HepG2 (cell line): ENCODE results near the gene GABRA4. TPM values are rescaled to one million over a fixed set of nuclear protein-coding genes. Genes with fewer than 3 reads are reported as not detected.

ENCODE experiments used
- ATAC-seq: fragments of 200-7000 bp; cut with Tn5 transposase; 3 replicates; pipeline ENCODE4 v1.9.1; 2020; ENCODE audit warnings: mild to moderate bottlenecking, moderate library complexity
- BruUV-seq: library from RNA; stranded (reverse); fragments of 400-500 nt; replicated peaks from 2 replicates; lab custom pipeline; 2021; lab: Mats Ljungman, UMichigan
- CTCF ChIA-PET: fragments of 300-600 bp; formaldehyde crosslinking; extraction: SDS; loops from one replicate; lab custom pipeline; 2021; ENCODE audit warnings: low total read pairs, inconsistent platforms, low intra/inter-chr PET ratio; lab: Yijun Ruan, JAX
- POLR2A ChIA-PET: fragments of 350-600 bp; sonication (Branson Sonifier 250); formaldehyde crosslinking; loops from one replicate; lab custom pipeline; 2020; ENCODE audit warnings: antibody characterized with exemption, inconsistent platforms; lab: Yijun Ruan, JAX
- DNase-seq: peaks from one replicate; pipeline ENCODE4 v3.0.0-alpha.2; 2015; ENCODE audit warnings: low spot score
- FAIRE-seq: peaks from 3 replicates; lab custom pipeline; 2011; peaks lifted over from hg19 to GRCh38; lab: Jason Lieb, UNC
- H2AFZ ChIP-seq: one replicate; pipeline ENCODE4 v1.6.1; 2011; ENCODE audit warnings: low read length, inconsistent platforms
- H3K27ac ChIP-seq: fragments of 300-600 bp; 3 replicates; pipeline ENCODE4 v1.8.0; 2011; ENCODE audit warnings: mixed run types, mild to moderate bottlenecking, mixed read lengths, low read length, inconsistent platforms; ENCODE audit not compliant: insufficient read depth; ENCODE audit errors: extremely low read length
- H3K27me3 ChIP-seq, 2 experiments: fragments of 200-600 bp in 1 of 2; 2 replicates in 1 of 2; 3 replicates in 1 of 2; pipeline versions ENCODE4 v1.6.0 to v1.8.0; 2011; ENCODE audit warnings: low read length in 2 of 2, mild to moderate bottlenecking in 2 of 2, moderate library complexity in 2 of 2, inconsistent platforms in 1 of 2; ENCODE audit not compliant: insufficient read depth in 2 of 2, control insufficient read depth in 1 of 2
- H3K36me3 ChIP-seq, 2 experiments: fragments of 200-600 bp in 1 of 2; replicated peaks in 1 of 2; 2 replicates in 1 of 2; 3 replicates in 1 of 2; pipeline versions ENCODE4 v1.5.1 to v1.8.0; 2011; ENCODE audit warnings: low read length in 2 of 2, inconsistent platforms in 1 of 2; ENCODE audit not compliant: insufficient read depth in 2 of 2, control insufficient read depth in 1 of 2
- H3K4me1 ChIP-seq: 2 replicates; pipeline ENCODE4 v1.5.1; 2012; ENCODE audit warnings: low read length, inconsistent platforms; ENCODE audit not compliant: insufficient read depth
- H3K4me2 ChIP-seq: 2 replicates; pipeline ENCODE4 v1.6.0; 2011; ENCODE audit warnings: low read depth, low read length, inconsistent platforms
- H3K4me3 ChIP-seq, 3 experiments: fragments of 200-600 bp in 1 of 3; sonication (generic), shearing (Covaris generic) in 1 of 3; replicated peaks in 1 of 3; 2 replicates each; pipeline ENCODE4 v1.5.1; 2011 to 2016; ENCODE audit warnings: low read length in 3 of 3, inconsistent platforms in 2 of 3, low read depth in 2 of 3, mild to moderate bottlenecking in 2 of 3, control low read depth in 1 of 3, mixed read lengths in 1 of 3; ENCODE audit not compliant: insufficient read depth in 1 of 3
- H3K79me2 ChIP-seq: one replicate; pipeline ENCODE4 v1.6.1; 2011; ENCODE audit warnings: low read length, inconsistent platforms; ENCODE audit not compliant: insufficient read depth
- H3K9ac ChIP-seq: 2 replicates; pipeline ENCODE4 v1.6.0; 2011; ENCODE audit warnings: mild to moderate bottlenecking, low read depth, low read length, inconsistent platforms; ENCODE audit not compliant: insufficient read depth
- H3K9me3 ChIP-seq: 2 replicates; pipeline ENCODE4 v1.5.1; 2012; ENCODE audit warnings: mild to moderate bottlenecking, low read length
- H4K20me1 ChIP-seq: 2 replicates; pipeline ENCODE4 v1.6.0; 2011; ENCODE audit warnings: inconsistent platforms, mild to moderate bottlenecking, low read length, moderate library complexity; ENCODE audit not compliant: insufficient read depth
- AKNA ChIP-seq: sonication (generic); formaldehyde crosslinking; IDR thresholded peaks from 2 replicates; pipeline ENCODE4 v1.4.0; 2020; ENCODE audit warnings: missing genetic modification reagents, borderline replicate concordance
- FUBP1 ChIP-seq: sonication (generic); formaldehyde crosslinking; IDR thresholded peaks from 2 replicates; pipeline ENCODE4 v1.5.1; 2020; ENCODE audit warnings: missing genetic modification reagents, mild to moderate bottlenecking, borderline replicate concordance
- KLF16 ChIP-seq, 2 experiments: sonication (generic) in 1 of 2; formaldehyde crosslinking in 1 of 2; IDR thresholded peaks; 2 replicates each; pipeline versions ENCODE4 v1.6.1 to v1.8.0; 2016 to 2023; ENCODE audit warnings: missing genetic modification reagents in 2 of 2, missing compliant biosample characterization in 1 of 2
- NFE2 ChIP-seq: sonication (generic); formaldehyde crosslinking; IDR thresholded peaks from 2 replicates; pipeline ENCODE4 v1.4.0; 2020; ENCODE audit warnings: missing genetic modification reagents
- ZNF546 ChIP-seq: sonication (generic); formaldehyde crosslinking; conservative IDR thresholded peaks from 2 replicates; pipeline ENCODE4 v1.8.1; 2023; ENCODE audit warnings: mild to moderate bottlenecking, missing genetic modification reagents
- ZNF878 ChIP-seq: sonication (generic); formaldehyde crosslinking; IDR thresholded peaks from 2 replicates; pipeline ENCODE4 v1.8.1; 2023; ENCODE audit warnings: mild to moderate bottlenecking, missing genetic modification reagents, moderate library complexity
- ZZZ3 ChIP-seq: sonication (generic); formaldehyde crosslinking; IDR thresholded peaks from 2 replicates; pipeline ENCODE4 v1.4.0; 2020; ENCODE audit warnings: missing genetic modification reagents, mild to moderate bottlenecking, borderline replicate concordance
- in situ Hi-C: cut with HindIII; loops from 2 replicates; pipeline ENCODE4 v1.10.0; 2017; ENCODE audit warnings: low pct_unique_long_range_greater_than_20kb; ENCODE audit not compliant: extremely low pct_ligation_motif_present
- intact Hi-C: fragments of 100-400 bp; cut with micrococcal nuclease; formaldehyde crosslinking; loops from one replicate; pipeline ENCODE4 v1.10.0; 2022; ENCODE audit not compliant: unreplicated experiment
- polyA plus RNA-seq, 8 experiments: library from polyadenylated mRNA; depleted of rRNA in 3 of 8; stranded (reverse) in 7 of 8; unstranded in 1 of 8; fragments of >200 nt; fragmentation: Illumina TruSeq in 4 of 8; extraction: Trizol in 4 of 8; gene quantifications; 2 replicates each; pipeline versions ENCODE4 v1.2.1 to v1.2.3, GENCODE V29; 2011 to 2016; ENCODE audit warnings: low read depth in 4 of 8, missing spikeins in 1 of 8, mixed read lengths in 1 of 8; ENCODE audit not compliant: insufficient read depth in 1 of 8
- total RNA-seq, 5 experiments: library from RNA; depleted of rRNA; stranded (reverse); fragments of >200 nt; fragmentation: Illumina TruSeq; extraction: Trizol; gene quantifications; 2 replicates each; pipeline ENCODE4 v1.2.3, GENCODE V29; 2016; ENCODE audit warnings: low read depth in 1 of 5
- TF ChIP-seq, protein P1 (sequence below): sonication (generic); formaldehyde crosslinking; IDR thresholded peaks from 2 replicates; pipeline ENCODE4 v1.9.0; 2021; ENCODE audit warnings: missing genetic modification reagents, mild to moderate bottlenecking, borderline replicate concordance
- TF ChIP-seq, protein P2 (sequence below): sonication (generic); formaldehyde crosslinking; IDR thresholded peaks from 2 replicates; pipeline ENCODE4 v1.5.1; 2020; ENCODE audit warnings: mild to moderate bottlenecking, missing genetic modification reagents
- TF ChIP-seq, protein P3 (sequence below): sonication (generic); formaldehyde crosslinking; IDR thresholded peaks from 2 replicates; pipeline ENCODE4 v1.8.0; 2022; ENCODE audit warnings: low read depth, missing genetic modification reagents

GABRA4 gene
- total and polyA plus RNA-seq, 2 of the 13 experiments (the other 11 are each of a cell fraction or from before 2014, with no cell fraction given) = not detected

DNA sequence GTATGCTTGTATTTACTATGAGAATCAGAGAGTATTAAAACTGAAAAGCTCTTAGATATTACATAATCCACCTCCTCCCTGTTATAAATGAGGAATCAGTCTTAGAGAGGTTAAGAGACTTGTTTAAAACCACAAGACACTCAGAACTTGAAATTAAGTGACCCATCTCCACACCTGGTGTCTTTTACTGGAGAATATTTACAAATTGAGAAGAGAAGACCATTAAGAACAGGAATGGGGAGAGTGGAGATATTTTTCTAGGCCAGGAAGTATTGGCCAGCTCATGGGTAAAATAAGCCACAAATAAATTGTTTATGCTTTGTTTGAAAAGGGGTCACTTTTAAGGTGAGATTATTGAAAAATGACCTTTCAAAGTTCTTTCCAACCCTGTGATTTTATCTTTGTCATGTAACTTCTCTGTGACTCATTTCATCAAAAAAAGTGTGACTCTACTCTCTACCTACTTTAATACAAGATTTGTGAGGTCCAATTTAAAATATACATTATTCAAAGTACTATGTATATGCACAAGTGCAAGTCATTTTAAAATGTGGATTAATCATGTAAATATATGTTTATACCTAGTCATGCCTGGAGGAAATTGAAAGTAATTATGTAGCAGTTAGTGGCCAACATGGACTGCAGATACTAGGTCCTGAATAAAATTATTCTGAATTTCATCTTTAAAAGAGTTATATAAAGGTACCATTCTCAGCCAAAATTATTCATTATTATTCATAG, 68.4 kb downstream of the GABRA4 start:
- ChIA-PET CTCF (no interaction called here), POLR2A (no interaction called here)
- FAIRE-seq = no peak
- Histone ChIP-seq H2AFZ (no peak overlapping the region), H3K79me2 (no peaks in the 10 kb centered on the region), H3K36me3 (no peaks in the 10 kb centered on the region), H3K4me3 (no peak overlapping the region), H3K9me3 (no peaks in the 10 kb centered on the region), H3K27me3 (no peaks in the 10 kb centered on the region), H3K4me2 (no peak overlapping the region), H3K4me1 (no peaks in the 10 kb centered on the region), H3K9ac (no peak overlapping the region), H4K20me1 (no peaks in the 10 kb centered on the region), H3K27ac (no peak overlapping the region)
- ATAC-seq = no peak
- DNase-seq = no peak
- in situ Hi-C loops = no loop called here
- no TSS peak for BruUV-seq
- intact Hi-C loops = no loop called here
- TF ChIP-seq ZZZ3 (CRISPR knock-in tag) (no peak), ZNF878 (CRISPR knock-in tag) (no peak), AKNA (CRISPR knock-in tag) (no peak), NFE2 (CRISPR knock-in tag) (no peak), KLF16 (CRISPR knock-in tag; IDR thresholded peaks at IDR 0.05) (no peak), FUBP1 (no peak), ZNF546 (CRISPR knock-in tag) (no peak)
- TF ChIP-seq, protein P1, sequence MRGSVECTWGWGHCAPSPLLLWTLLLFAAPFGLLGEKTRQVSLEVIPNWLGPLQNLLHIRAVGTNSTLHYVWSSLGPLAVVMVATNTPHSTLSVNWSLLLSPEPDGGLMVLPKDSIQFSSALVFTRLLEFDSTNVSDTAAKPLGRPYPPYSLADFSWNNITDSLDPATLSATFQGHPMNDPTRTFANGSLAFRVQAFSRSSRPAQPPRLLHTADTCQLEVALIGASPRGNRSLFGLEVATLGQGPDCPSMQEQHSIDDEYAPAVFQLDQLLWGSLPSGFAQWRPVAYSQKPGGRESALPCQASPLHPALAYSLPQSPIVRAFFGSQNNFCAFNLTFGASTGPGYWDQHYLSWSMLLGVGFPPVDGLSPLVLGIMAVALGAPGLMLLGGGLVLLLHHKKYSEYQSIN = no peak
- TF ChIP-seq, protein P2, sequence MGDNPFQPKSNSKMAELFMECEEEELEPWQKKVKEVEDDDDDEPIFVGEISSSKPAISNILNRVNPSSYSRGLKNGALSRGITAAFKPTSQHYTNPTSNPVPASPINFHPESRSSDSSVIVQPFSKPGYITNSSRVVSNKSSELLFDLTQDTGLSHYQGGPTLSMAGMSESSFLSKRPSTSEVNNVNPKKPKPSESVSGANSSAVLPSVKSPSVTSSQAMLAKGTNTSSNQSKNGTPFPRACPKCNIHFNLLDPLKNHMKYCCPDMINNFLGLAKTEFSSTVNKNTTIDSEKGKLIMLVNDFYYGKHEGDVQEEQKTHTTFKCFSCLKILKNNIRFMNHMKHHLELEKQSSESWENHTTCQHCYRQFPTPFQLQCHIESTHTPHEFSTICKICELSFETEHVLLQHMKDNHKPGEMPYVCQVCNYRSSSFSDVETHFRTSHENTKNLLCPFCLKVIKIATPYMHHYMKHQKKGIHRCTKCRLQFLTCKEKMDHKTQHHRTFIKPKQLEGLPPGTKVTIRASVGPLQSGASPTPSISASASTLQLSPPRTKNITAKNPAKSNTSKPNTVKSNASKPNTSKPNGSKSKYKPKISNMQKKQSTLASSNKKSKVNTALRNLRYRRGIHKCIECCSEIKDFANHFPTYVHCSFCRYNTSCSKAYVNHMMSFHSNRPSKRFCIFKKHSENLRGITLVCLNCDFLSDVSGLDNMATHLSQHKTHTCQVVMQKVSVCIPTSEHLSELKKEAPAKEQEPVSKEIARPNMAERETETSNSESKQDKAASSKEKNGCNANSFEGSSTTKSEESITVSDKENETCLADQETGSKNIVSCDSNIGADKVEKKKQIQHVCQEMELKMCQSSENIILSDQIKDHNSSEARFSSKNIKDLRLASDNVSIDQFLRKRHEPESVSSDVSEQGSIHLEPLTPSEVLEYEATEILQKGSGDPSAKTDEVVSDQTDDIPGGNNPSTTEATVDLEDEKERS (CRISPR knock-in tag) = no peak
- TF ChIP-seq, protein P3, sequence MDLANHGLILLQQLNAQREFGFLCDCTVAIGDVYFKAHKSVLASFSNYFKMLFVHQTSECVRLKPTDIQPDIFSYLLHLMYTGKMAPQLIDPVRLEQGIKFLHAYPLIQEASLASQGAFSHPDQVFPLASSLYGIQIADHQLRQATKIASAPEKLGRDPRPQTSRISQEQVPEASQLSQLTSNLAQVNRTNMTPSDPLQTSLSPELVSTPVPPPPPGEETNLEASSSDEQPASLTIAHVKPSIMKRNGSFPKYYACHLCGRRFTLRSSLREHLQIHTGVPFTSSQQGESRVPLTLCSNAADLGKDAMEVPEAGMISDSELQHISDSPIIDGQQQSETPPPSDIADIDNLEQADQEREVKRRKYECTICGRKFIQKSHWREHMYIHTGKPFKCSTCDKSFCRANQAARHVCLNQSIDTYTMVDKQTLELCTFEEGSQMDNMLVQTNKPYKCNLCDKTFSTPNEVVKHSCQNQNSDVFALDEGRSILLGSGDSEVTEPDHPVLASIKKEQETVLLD (CRISPR knock-in tag) = no peak
